Natural killer cell (primary cell): ENCODE measurements around the gene PLPPR3. TPM values are rescaled to one million over a fixed set of nuclear protein-coding genes. Genes with fewer than 3 reads are reported as not detected.

Experiments
- ATAC-seq, 3 donors: fragments of 150-1000 bp in 2 of 3; fragments of 200-7000 bp in 1 of 3; cut with Tn5 transposase; 1 replicate in 1 of 3; 2 replicates in 2 of 3; pipeline ENCODE4 v1.10.0; 2021; ENCODE audit warnings: mild to moderate bottlenecking in 2 of 3, moderate library complexity in 2 of 3
- DNase-seq, 2 donors: peaks; one replicate each; pipeline versions ENCODE4 v3.0.0 to v3.0.0-alpha.2; 2013 to 2021; ENCODE audit warnings: mixed read lengths in 1 of 2
- H3K27ac ChIP-seq: one replicate; pipeline ENCODE4 v1.5.1; 2013; ENCODE audit warnings: mild to moderate bottlenecking, low read length
- H3K27me3 ChIP-seq: one replicate; pipeline ENCODE4 v1.6.1; 2013; ENCODE audit warnings: low read length; ENCODE audit not compliant: control insufficient read depth, insufficient read depth
- H3K36me3 ChIP-seq: one replicate; pipeline ENCODE4 v1.6.1; 2013; ENCODE audit warnings: low read length; ENCODE audit not compliant: control insufficient read depth, insufficient read depth
- H3K4me1 ChIP-seq: one replicate; pipeline ENCODE4 v1.6.1; 2013; ENCODE audit warnings: low read length; ENCODE audit not compliant: control insufficient read depth, insufficient read depth
- H3K4me3 ChIP-seq: one replicate; pipeline ENCODE4 v1.5.1; 2013; ENCODE audit warnings: low read length
- H3K9me3 ChIP-seq: one replicate; pipeline ENCODE4 v1.6.1; 2013; ENCODE audit warnings: low read length; ENCODE audit not compliant: control insufficient read depth, insufficient read depth
- H3K27ac Mint-ChIP-seq, 2 donors: one replicate each; pipeline ENCODE4 v1.8.0; 2022; ENCODE audit warnings: mild to moderate bottlenecking in 2 of 2, mixed read lengths in 2 of 2, moderate library complexity in 1 of 2
- H3K27me3 Mint-ChIP-seq, 2 donors: one replicate each; pipeline ENCODE4 v1.8.0; 2022; ENCODE audit warnings: low read depth in 2 of 2, mixed read lengths in 2 of 2
- H3K36me3 Mint-ChIP-seq: one replicate; pipeline ENCODE4 v1.8.0; 2022; ENCODE audit warnings: mixed read lengths
- H3K4me1 Mint-ChIP-seq, 2 donors: one replicate each; pipeline ENCODE4 v1.8.0; 2022; ENCODE audit warnings: mixed read lengths in 2 of 2
- H3K4me3 Mint-ChIP-seq: one replicate; pipeline ENCODE4 v1.8.0; 2022; ENCODE audit warnings: mild to moderate bottlenecking, moderate library complexity, mixed read lengths
- H3K9me3 Mint-ChIP-seq, 2 donors: one replicate each; pipeline ENCODE4 v1.8.0; 2022; ENCODE audit warnings: mixed read lengths in 2 of 2
- CTCF ChIP-seq: fragments of 200-600 bp; IDR thresholded peaks from one replicate; pipeline ENCODE4 v1.8.0; 2022; ENCODE audit warnings: antibody characterized with exemption
- WGBS: methylation state at CpG from one replicate; pipeline ENCODE4 v1.1.7; 2013; ENCODE audit warnings: missing lambda C conversion rate; ENCODE audit not compliant: insufficient coverage; 5-methylcytosine and 5-hydroxymethylcytosine counted together
- intact Hi-C: fragments of 100-400 bp; cut with micrococcal nuclease; formaldehyde crosslinking; loops from one replicate; pipeline ENCODE4 v1.14.2; 2022
- total RNA-seq, 4 donors: library from RNA; stranded (reverse); fragments of 120-200 nt in 1 of 4; gene quantifications; one replicate each; pipeline versions ENCODE4 v1.2.3 to v1.2.4, GENCODE V29; 2013 to 2022

Gene PLPPR3
- total RNA-seq, 3 donors from 2014 or later (not counting 1 experiment from before 2014, with no cell fraction given) = not detected

- Histone ChIP-seq H3K36me3 (peaks cover 40% of the 10 kb centered on the region), H3K27ac (no peak overlapping the region), H3K4me3 (no peak overlapping the region), H3K4me1 (no peaks in the 10 kb centered on the region), H3K9me3 (no peaks in the 10 kb centered on the region), H3K27me3 (no peaks in the 10 kb centered on the region)
- Mint-ChIP-seq H3K9me3 (peaks cover 0 to 4% of the 10 kb centered on the region in 2 donors), H3K27me3 (no peaks in the 10 kb centered on the region), H3K36me3 (peaks cover 1% of the 10 kb centered on the region), H3K4me1 (peaks cover under 1 to 14% of the 10 kb centered on the region in 2 donors), H3K4me3 (no peak overlapping the region), H3K27ac (no peak overlapping the region)
- WGBS = 97% methylated on average over 72 of the region's 72 CpGs
- TF ChIP-seq CTCF = no peak
- intact Hi-C loops = no loop called here
- DNase-seq (no peak), ATAC-seq (peak in 1 of 3 donors; percentile 14)
Measured at GRCh38 chr19:812747-813218, 9.0 kb downstream of the PLPPR3 start.

DNA sequence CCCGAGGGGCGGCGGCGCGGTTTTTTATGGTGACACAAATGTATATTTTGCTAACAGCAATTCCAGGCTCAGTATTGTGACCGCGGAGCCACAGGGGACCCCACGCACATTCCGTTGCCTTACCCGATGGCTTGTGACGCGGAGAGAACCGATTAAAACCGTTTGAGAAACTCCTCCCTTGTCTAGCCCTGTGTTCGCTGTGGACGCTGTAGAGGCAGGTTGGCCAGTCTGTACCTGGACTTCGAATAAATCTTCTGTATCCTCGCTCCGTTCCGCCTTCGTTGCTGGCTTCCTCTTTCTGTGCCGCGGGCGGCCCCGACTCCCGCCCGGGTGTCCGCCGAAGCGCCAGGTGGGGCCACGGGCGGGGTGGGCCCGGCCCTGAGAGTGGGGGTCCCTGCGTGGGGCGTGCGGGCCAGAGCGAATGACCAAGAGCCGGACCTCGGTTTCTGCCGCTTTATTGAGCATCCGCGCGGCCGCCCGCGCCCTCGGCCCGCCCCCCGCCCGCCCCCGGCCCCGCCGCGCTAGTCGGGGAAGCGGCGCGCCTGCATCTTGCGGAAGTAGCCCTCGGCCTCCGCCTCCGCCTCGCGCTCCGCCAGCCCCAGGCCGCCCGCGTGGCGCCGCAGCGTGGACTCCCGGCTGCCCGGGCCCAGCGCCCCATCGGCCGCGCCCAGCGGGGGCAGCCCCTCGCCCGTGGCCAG, 9.6 kb downstream of the PLPPR3 start:
- Histone ChIP-seq H3K4me1 (no peaks in the 10 kb centered on the region), H3K36me3 (peaks cover 46% of the 10 kb centered on the region), H3K27ac (no peak overlapping the region), H3K4me3 (no peak overlapping the region), H3K27me3 (no peaks in the 10 kb centered on the region), H3K9me3 (no peaks in the 10 kb centered on the region)
- peak overlapping the region; percentile 1 for H3K4me3 Mint-ChIP-seq
- H3K9me3 Mint-ChIP-seq = peaks cover 0 to 4% of the 10 kb centered on the region in 2 donors
- H3K27ac Mint-ChIP-seq = peak overlapping the region in 1 of 2 donors; percentile 64
- peaks cover 6 to 19% of the 10 kb centered on the region in 2 donors for H3K4me1 Mint-ChIP-seq
- no peak for TF ChIP-seq CTCF
- DNase-seq = peak in 1 of 2 donors; percentile 31
- H3K27me3 Mint-ChIP-seq = no peaks in the 10 kb centered on the region
- peak in 1 of 3 donors; percentile 3 for ATAC-seq
- peaks cover 7% of the 10 kb centered on the region for H3K36me3 Mint-ChIP-seq
- intact Hi-C loops = no loop called here
- 96% methylated on average over 80 of the region's 80 CpGs for WGBS

GRCh38 chr19:811506-812048, 10.2 kb downstream of the PLPPR3 start:
- Histone ChIP-seq H3K27me3 (no peaks in the 10 kb centered on the region), H3K27ac (no peak overlapping the region), H3K36me3 (peaks cover 52% of the 10 kb centered on the region), H3K4me1 (no peaks in the 10 kb centered on the region), H3K4me3 (no peak overlapping the region), H3K9me3 (no peaks in the 10 kb centered on the region)
- no peak for TF ChIP-seq CTCF
- 95% methylated on average over 19 of the region's 20 CpGs for WGBS
- H3K27me3 Mint-ChIP-seq = no peaks in the 10 kb centered on the region
- H3K36me3 Mint-ChIP-seq = peaks cover 8% of the 10 kb centered on the region
- DNase-seq (no peak), ATAC-seq (no peak)
- peaks cover 0 to 3% of the 10 kb centered on the region in 2 donors for H3K9me3 Mint-ChIP-seq
- peak overlapping the region; percentile 1 for H3K4me3 Mint-ChIP-seq
- intact Hi-C loops = no loop called here
- H3K27ac Mint-ChIP-seq = peak overlapping the region in 1 of 2 donors; percentile 64
- peaks cover 6 to 14% of the 10 kb centered on the region in 2 donors for H3K4me1 Mint-ChIP-seq
